T-cell (primary cell): ENCODE results near the gene MBOAT7. TPM values are rescaled to one million over a fixed set of nuclear protein-coding genes. Genes with fewer than 3 reads are reported as not detected.

ENCODE experiments used
- ATAC-seq, 4 experiments: fragments of 200-7000 bp in 3 of 4; fragments of 150-1000 bp in 1 of 4; cut with Tn5 transposase; replicated peaks in 1 of 4; 1 replicate in 3 of 4; 2 replicates in 1 of 4; pipeline ENCODE4 v1.10.0; 2021; ENCODE audit warnings: moderate library complexity in 3 of 4, mild to moderate bottlenecking in 2 of 4, moderate number of reproducible peaks in 1 of 4
- CTCF ChIA-PET, 2 donors: fragments of 300-600 bp; sonication (Branson Sonifier 250); formaldehyde crosslinking; loops; one replicate each; lab custom pipeline; 2022; ENCODE audit warnings: antibody characterized with exemption in 2 of 2; lab: Charles Lee
- POLR2A ChIA-PET, 2 donors: fragments of 300-600 bp; sonication (Branson Sonifier 250); formaldehyde crosslinking; loops; one replicate each; lab custom pipeline; 2022; ENCODE audit warnings: antibody characterized with exemption in 2 of 2; lab: Charles Lee
- DNase-seq, 35 experiments: peaks; one replicate each; pipeline versions ENCODE4 v3.0.0 to v3.0.0-alpha.2; 2013 to 2023
- H3K27ac ChIP-seq: one replicate; pipeline ENCODE4 v1.5.1; 2013; ENCODE audit warnings: low read length
- H3K27me3 ChIP-seq, 2 experiments: replicated peaks in 1 of 2; 1 replicate in 1 of 2; 2 replicates in 1 of 2; pipeline versions ENCODE4 v1.6.1 to v1.7.0; 2013; ENCODE audit warnings: low read length in 1 of 2, mixed read lengths in 1 of 2; ENCODE audit not compliant: control insufficient read depth in 2 of 2, insufficient read depth in 2 of 2; ENCODE audit errors: extremely low read depth in 1 of 2
- H3K36me3 ChIP-seq, 2 donors: 1 replicate in 1 of 2; 2 replicates in 1 of 2; pipeline versions ENCODE4 v1.6.1 to v1.7.0; 2013; ENCODE audit warnings: low read length in 1 of 2; ENCODE audit not compliant: control insufficient read depth in 2 of 2, insufficient read depth in 1 of 2; ENCODE audit errors: extremely low read depth in 1 of 2
- H3K4me1 ChIP-seq, 2 experiments: 1 replicate in 1 of 2; 2 replicates in 1 of 2; pipeline versions ENCODE4 v1.6.1 to v1.7.0; 2013; ENCODE audit warnings: low read length in 2 of 2, mixed read lengths in 1 of 2; ENCODE audit not compliant: insufficient read depth in 2 of 2, control insufficient read depth in 1 of 2; ENCODE audit errors: extremely low read depth in 1 of 2
- H3K4me3 ChIP-seq, 2 donors: 1 replicate in 1 of 2; 2 replicates in 1 of 2; pipeline versions ENCODE4 v1.5.1 to v1.7.0; 2013; ENCODE audit warnings: mild to moderate bottlenecking in 2 of 2, low read length in 1 of 2, moderate library complexity in 1 of 2; ENCODE audit not compliant: control insufficient read depth in 1 of 2; ENCODE audit errors: extremely low read depth in 1 of 2
- H3K9me3 ChIP-seq: 2 replicates; pipeline ENCODE4 v1.7.0; 2013
- H3K27ac Mint-ChIP-seq, 2 donors: one replicate each; pipeline ENCODE4 v1.8.0; 2020 to 2021; ENCODE audit warnings: mild to moderate bottlenecking in 2 of 2, mixed read lengths in 2 of 2
- H3K27me3 Mint-ChIP-seq, 2 donors: one replicate each; pipeline ENCODE4 v1.8.0; 2021 to 2022; ENCODE audit warnings: mixed read lengths in 2 of 2
- H3K36me3 Mint-ChIP-seq: one replicate; pipeline ENCODE4 v1.8.0; 2021; ENCODE audit warnings: mixed read lengths
- H3K4me1 Mint-ChIP-seq, 3 donors: one replicate each; pipeline ENCODE4 v1.8.0; 2020 to 2022; ENCODE audit warnings: mixed read lengths in 3 of 3, mild to moderate bottlenecking in 1 of 3
- H3K4me3 Mint-ChIP-seq, 3 donors: one replicate each; pipeline ENCODE4 v1.8.0; 2020 to 2022; ENCODE audit warnings: mild to moderate bottlenecking in 3 of 3, mixed read lengths in 3 of 3, moderate library complexity in 3 of 3
- H3K9me3 Mint-ChIP-seq, 3 donors: one replicate each; pipeline ENCODE4 v1.8.0; 2020 to 2022; ENCODE audit warnings: mixed read lengths in 3 of 3
- WGBS: methylation state at CpG from one replicate; pipeline ENCODE4 v1.1.5; 2013; ENCODE audit warnings: missing lambda C conversion rate; ENCODE audit not compliant: insufficient coverage; 5-methylcytosine and 5-hydroxymethylcytosine counted together
- total RNA-seq, 35 experiments: library from RNA in 6 of 35; stranded (reverse) in 6 of 35; fragments of 120-200 nt in 1 of 35; gene quantifications; one replicate each; pipeline versions ENCODE4 v1.2.1 to v1.2.4 and lab custom pipeline; 2013 to 2026

MBOAT7 gene
- total RNA-seq, 5 donors from 2014 or later (not counting 1 experiment from before 2014, with no cell fraction given) = 24.0 to 44.8 (median 38.9) TPM

DNA sequence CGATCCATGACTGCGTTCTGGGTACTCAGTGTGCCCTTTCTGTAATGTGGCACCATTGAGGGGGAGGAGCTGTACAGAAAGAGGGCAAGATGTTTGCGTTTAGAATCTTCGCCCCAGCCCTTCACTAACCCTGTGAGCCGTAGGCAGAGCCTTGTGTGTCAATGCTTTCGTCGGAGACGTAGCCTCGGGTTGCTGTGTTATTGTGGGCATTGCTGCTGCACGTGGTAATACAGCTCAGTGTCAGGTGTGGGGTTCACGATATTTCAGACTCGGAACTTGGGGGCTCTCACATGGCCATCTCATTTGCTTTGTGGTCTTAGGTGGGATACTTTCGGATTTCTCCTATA lies 17.4 kb upstream of the MBOAT7 start:
- no peaks in the 10 kb centered on the region for H3K9me3 ChIP-seq
- no peak overlapping the region for H3K4me3 ChIP-seq
- peak overlapping the region in 1 of 2 donors; percentile 34 for H3K27ac Mint-ChIP-seq
- ChIA-PET POLR2A (no interaction called here), CTCF (no interaction called here)
- H3K4me1 Mint-ChIP-seq = peaks cover 82 to 94% (median 93%) of the 10 kb centered on the region in 3 donors
- peaks cover 14 to 95% of the 10 kb centered on the region in 2 experiments for H3K4me1 ChIP-seq
- H3K36me3 ChIP-seq = peaks cover 19 to 63% of the 10 kb centered on the region in 2 donors
- H3K4me3 Mint-ChIP-seq = peak overlapping the region in 1 of 3 donors; percentile 66
- no peaks in the 10 kb centered on the region for H3K9me3 Mint-ChIP-seq
- no peak for ATAC-seq
- H3K36me3 Mint-ChIP-seq = peaks cover 54% of the 10 kb centered on the region
- H3K27ac ChIP-seq = no peak overlapping the region
- H3K27me3 ChIP-seq = no peaks in the 10 kb centered on the region
- DNase-seq = no peak
- H3K27me3 Mint-ChIP-seq = no peaks in the 10 kb centered on the region
- whole genome bisulfite sequencing = 81% methylated on average over 11 of the region's 13 CpGs

DNA sequence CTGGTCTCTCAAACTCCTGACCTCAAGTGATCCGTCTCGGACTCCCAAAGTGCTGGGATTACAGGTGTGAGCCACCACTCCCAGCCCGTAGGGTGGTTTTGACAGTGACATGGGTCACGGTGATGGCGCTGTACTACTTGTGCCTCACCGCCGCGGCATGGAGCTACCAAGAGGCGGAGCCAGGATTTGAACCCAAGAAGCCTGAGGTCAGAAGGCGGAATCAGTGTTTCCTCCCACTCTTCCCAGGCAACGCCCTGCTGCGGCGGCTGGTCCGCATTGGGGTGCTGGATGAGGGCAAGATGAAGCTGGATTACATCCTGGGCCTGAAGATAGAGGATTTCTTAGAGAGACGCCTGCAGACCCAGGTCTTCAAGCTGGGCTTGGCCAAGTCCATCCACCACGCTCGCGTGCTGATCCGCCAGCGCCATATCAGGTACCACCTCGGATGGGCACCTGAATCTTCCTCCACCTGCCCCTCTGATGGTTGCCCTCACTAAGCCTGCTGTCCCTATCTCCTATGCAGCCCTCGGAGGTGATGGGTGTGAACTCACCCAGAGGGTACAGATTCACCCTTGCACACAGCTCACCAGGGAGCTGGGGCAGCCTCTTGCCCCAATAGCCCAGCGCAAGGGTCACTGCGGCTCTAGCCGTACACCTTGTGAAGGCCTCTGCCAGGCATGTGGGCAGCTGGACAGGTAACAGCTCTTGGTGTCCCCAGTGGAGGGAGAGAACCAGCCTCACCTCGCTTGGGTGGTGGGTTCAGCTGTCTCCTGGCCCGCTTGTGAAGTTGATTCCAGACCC lies 16.9 kb upstream of the MBOAT7 start:
- Mint-ChIP-seq H3K27ac (peak overlapping the region in 1 of 2 donors; percentile 34), H3K9me3 (no peaks in the 10 kb centered on the region), H3K27me3 (no peaks in the 10 kb centered on the region), H3K4me1 (peaks cover 86 to 97% (median 96%) of the 10 kb centered on the region in 3 donors), H3K36me3 (peaks cover 58% of the 10 kb centered on the region), H3K4me3 (peak overlapping the region in 1 of 3 donors; percentile 66)
- DNase-seq (no peak), ATAC-seq (no peak)
- Histone ChIP-seq H3K4me1 (peaks cover 20 to 97% of the 10 kb centered on the region in 2 experiments), H3K36me3 (peaks cover 19 to 65% of the 10 kb centered on the region in 2 donors), H3K9me3 (no peaks in the 10 kb centered on the region), H3K27me3 (no peaks in the 10 kb centered on the region), H3K4me3 (no peak overlapping the region), H3K27ac (no peak overlapping the region)
- ChIA-PET POLR2A (no interaction called here), CTCF (no interaction called here)
- 92% methylated on average over 16 of the region's 27 CpGs for WGBS

DNA sequence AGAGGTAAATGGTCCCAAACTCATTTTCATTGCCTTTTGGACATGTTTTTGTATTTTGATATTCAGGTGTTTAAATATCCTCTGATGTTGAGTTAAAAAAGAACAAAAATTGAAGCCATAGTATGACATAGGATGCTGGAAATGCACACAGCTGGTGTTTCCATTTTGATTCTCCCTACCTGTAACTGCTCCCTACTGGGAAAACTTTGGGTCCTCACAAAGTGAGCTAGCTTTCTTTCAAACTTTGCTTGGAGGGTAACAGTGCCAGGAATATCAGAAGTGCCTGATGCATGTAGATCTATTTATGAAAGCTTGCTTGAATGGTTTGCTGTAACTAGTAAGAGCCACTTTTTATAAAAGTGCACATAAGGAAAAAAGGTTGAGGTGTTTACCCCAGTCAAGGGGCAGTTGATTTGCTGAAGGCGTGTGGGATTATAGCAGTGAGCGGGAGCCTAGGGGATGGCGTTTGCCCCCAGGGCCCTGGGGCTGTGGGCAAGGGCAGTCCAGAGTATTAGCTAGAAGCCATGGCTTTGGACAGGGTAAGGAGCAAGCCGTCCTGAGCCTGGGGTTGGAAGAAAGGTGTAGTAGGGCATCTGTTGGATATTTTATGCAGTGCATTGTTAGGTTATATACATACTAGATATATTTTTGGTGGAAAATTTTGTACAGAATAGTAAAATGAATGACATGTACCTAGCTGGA lies 15.5 kb upstream of the MBOAT7 start:
- Histone ChIP-seq H3K27me3 (no peaks in the 10 kb centered on the region), H3K9me3 (no peaks in the 10 kb centered on the region), H3K4me3 (no peak overlapping the region), H3K36me3 (peaks cover 19 to 65% of the 10 kb centered on the region in 2 donors), H3K4me1 (peaks cover 24 to 91% of the 10 kb centered on the region in 2 experiments), H3K27ac (no peak overlapping the region)
- ChIA-PET POLR2A (interaction anchor here (0.6 to 0.9 kb wide), 2 partner anchors 68 to 1458 kb away, joined by 3 read pairs; no protein-coding TSS in a partner anchor), CTCF (interaction anchor here in 1 of 2 donors (0.8 kb wide), 1 partner anchor 15 kb away, joined by 3 read pairs; the partner anchor contains the start of gene MBOAT7)
- H3K27me3 Mint-ChIP-seq = no peaks in the 10 kb centered on the region
- DNase-seq (no peak), ATAC-seq (no peak)
- 88% methylated on average over 1 of the region's 4 CpGs for WGBS
- peaks cover 63% of the 10 kb centered on the region for H3K36me3 Mint-ChIP-seq
- no peak overlapping the region for H3K27ac Mint-ChIP-seq
- H3K9me3 Mint-ChIP-seq = no peaks in the 10 kb centered on the region
- H3K4me1 Mint-ChIP-seq = peaks cover 83 to 92% (median 91%) of the 10 kb centered on the region in 3 donors
- H3K4me3 Mint-ChIP-seq = peak overlapping the region in 2 of 3 donors; percentile 32 to 96

DNA sequence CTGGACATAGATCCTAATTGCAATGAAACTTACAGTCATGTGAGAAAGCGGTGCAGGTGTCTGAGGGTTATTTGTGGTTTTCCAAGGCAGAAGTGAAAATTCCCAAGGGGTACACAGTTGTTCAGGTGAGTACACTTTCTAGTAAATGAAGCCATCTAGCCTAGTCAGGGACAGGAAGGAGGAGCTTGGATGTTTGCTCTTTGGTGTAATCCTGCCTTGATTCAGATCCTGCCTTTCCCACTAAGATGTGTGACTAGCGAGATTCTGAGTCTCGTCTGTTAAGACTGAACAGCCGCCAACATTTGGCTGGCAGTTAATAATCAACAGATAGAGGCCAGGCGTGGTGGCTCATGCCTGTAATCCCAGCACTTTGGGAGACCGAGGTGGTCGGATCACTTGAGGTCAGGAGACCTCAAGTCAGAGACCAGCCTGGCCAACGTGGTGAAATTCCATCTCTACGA lies 13.8 kb upstream of the MBOAT7 start:
- H3K9me3 Mint-ChIP-seq = no peaks in the 10 kb centered on the region
- Histone ChIP-seq H3K27me3 (no peaks in the 10 kb centered on the region), H3K4me1 (peaks cover 24 to 75% of the 10 kb centered on the region in 2 experiments), H3K36me3 (peaks cover 19 to 65% of the 10 kb centered on the region in 2 donors), H3K27ac (no peak overlapping the region), H3K9me3 (no peaks in the 10 kb centered on the region), H3K4me3 (no peak overlapping the region)
- H3K27me3 Mint-ChIP-seq = no peaks in the 10 kb centered on the region
- H3K27ac Mint-ChIP-seq = peak overlapping the region in 1 of 2 donors; percentile 16
- 88% methylated on average over 4 of the region's 9 CpGs for WGBS
- CTCF ChIA-PET = no interaction called here
- POLR2A ChIA-PET = no interaction called here
- H3K4me1 Mint-ChIP-seq = peaks cover 75 to 80% (median 78%) of the 10 kb centered on the region in 3 donors
- ATAC-seq (no peak), DNase-seq (no peak)
- peak overlapping the region; percentile 47 to 99 (median 96) for H3K4me3 Mint-ChIP-seq
- peaks cover 61% of the 10 kb centered on the region for H3K36me3 Mint-ChIP-seq

DNA sequence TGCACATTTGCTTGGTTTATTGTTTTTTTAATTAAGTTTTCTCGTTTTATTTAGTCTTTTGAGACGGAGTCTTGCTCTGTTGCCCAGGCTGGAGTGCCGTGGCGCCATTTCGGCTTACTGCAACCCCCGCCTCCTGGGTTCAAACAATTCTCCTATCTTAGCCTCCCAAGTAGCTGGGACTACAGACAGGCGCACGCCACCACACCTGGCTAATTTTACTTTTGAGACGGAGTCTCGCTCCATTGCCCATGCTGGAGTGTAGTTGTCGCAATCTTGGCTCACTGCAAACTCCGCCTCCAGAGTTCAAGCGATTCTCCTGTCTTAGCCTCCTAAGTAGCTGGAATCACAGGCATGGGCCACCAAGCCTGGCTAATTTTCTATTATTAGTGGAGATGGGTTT lies 12.6 kb upstream of the MBOAT7 start:
- Histone ChIP-seq H3K27me3 (no peaks in the 10 kb centered on the region), H3K4me1 (peaks cover 24 to 63% of the 10 kb centered on the region in 2 experiments), H3K9me3 (no peaks in the 10 kb centered on the region), H3K4me3 (peak overlapping the region in 1 of 2 donors; percentile 88), H3K36me3 (peaks cover 19 to 53% of the 10 kb centered on the region in 2 donors), H3K27ac (peak overlapping the region; percentile 94)
- ATAC-seq (no peak), DNase-seq (no peak)
- POLR2A ChIA-PET = no interaction called here
- CTCF ChIA-PET = no interaction called here
- Mint-ChIP-seq H3K4me1 (peaks cover 63 to 68% (median 66%) of the 10 kb centered on the region in 3 donors), H3K4me3 (peak overlapping the region; percentile 96 to 100 (median 99)), H3K9me3 (no peaks in the 10 kb centered on the region), H3K27me3 (no peaks in the 10 kb centered on the region), H3K36me3 (peaks cover 50% of the 10 kb centered on the region), H3K27ac (peak overlapping the region; percentile 82 to 98)
- 59% methylated on average over 7 of the region's 13 CpGs for WGBS

DNA sequence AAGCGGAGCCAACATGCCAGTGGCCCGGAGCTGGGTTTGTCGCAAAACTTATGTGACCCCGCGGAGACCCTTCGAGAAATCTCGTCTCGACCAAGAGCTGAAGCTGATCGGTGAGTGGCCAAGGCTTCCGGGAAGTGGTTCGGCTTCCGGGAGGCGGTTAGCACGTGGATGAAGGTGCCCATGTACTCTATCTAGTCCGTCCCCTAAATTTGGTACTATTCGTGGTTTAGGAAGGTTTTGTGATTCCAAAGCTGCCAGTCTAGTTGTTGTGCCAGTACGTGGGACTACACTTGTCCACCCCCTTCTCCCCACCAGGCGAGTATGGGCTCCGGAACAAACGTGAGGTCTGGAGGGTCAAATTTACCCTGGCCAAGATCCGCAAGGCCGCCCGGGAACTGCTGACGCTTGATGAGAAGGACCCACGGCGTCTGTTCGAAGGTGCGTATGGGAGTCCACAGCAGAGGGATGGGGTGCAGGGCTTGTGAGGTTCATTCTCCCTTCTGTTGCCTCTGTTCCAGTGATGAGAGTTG lies 11.9 kb upstream of the MBOAT7 start:
- Histone ChIP-seq H3K27me3 (no peaks in the 10 kb centered on the region), H3K4me3 (peak overlapping the region; percentile 88 to 95), H3K36me3 (peaks cover 12 to 46% of the 10 kb centered on the region in 2 donors), H3K27ac (peak overlapping the region; percentile 94), H3K4me1 (peaks cover 24 to 55% of the 10 kb centered on the region in 2 experiments), H3K9me3 (no peaks in the 10 kb centered on the region)
- DNase-seq = no peak
- 5% methylated on average over 17 of the region's 28 CpGs for WGBS
- CTCF ChIA-PET = interaction anchor here (0.6 to 1.5 kb wide), 5 partner anchors 10 to 1907 kb away, joined by 3 to 9 read pairs (median 3); partner anchors contain the start of genes CNOT3 (in 1 of the 2), MBOAT7 (in 1 of the 2) and TSEN34 (in 1 of the 2)
- no peaks in the 10 kb centered on the region for H3K27me3 Mint-ChIP-seq
- POLR2A ChIA-PET = interaction anchor here in 1 of 2 donors (0.7 to 1.9 kb wide), 5 partner anchors 11 to 579 kb away, joined by 3 to 18 read pairs (median 8); partner anchors contain the start of genes CNOT3, LENG1, MBOAT7 and MYADM
- H3K9me3 Mint-ChIP-seq = no peaks in the 10 kb centered on the region
- H3K36me3 Mint-ChIP-seq = peaks cover 42% of the 10 kb centered on the region
- ATAC-seq = no peak
- peak overlapping the region; percentile 96 to 100 (median 99) for H3K4me3 Mint-ChIP-seq
- peak overlapping the region; percentile 98 for H3K27ac Mint-ChIP-seq
- peaks cover 56 to 61% (median 59%) of the 10 kb centered on the region in 3 donors for H3K4me1 Mint-ChIP-seq
